ENCODE results near the gene GRB2.

GRCh38 chr17:75346906-75347305 lies 58.6 kb downstream of the GRB2 start:
- no peak for TF ChIP-seq EZH2phosphoT487 (IDR thresholded peaks at IDR 0.05; ENCODE audit: insufficient read depth, low read depth)
- TF ChIP-seq EZH2 (IDR thresholded peaks at IDR 0.05; ENCODE audit: insufficient read depth, poor library complexity, severe bottlenecking) = no peak

Data from GM23248 (cell line).